ENCODE data around the gene LRIT1.

GRCh38 chr10:84261236-84261915 is 20.0 kb upstream of the LRIT1 start:
- no peak for TF ChIP-seq CTCF (IDR thresholded peaks at IDR 0.05; ENCODE audit: low read depth, low read length)
- TF ChIP-seq EZH2phosphoT487 (IDR thresholded peaks at IDR 0.05; ENCODE audit: low read depth), result no peak

Measured in OCI-LY3 (cell line).